HEK293 (cell line): Measurements from ENCODE around the gene TMEM238.

Experiments used
- CTCF ChIA-PET: fragments of 350-600 bp; formaldehyde crosslinking; extraction: SDS; loops from one replicate; lab custom pipeline; 2021; ENCODE audit warnings: antibody characterized with exemption; lab: Yijun Ruan, JAX
- POLR2A ChIA-PET: fragments of 300-600 bp; formaldehyde crosslinking; extraction: SDS; loops from one replicate; lab custom pipeline; 2020; ENCODE audit warnings: antibody characterized with exemption, inconsistent platforms; lab: Yijun Ruan, JAX
- H3K27ac ChIP-seq: fragments of 200-500 bp; sonication (Bioruptor generic); 2 replicates; pipeline ENCODE4 v1.5.1; 2014; ENCODE audit warnings: low read depth, low read length, control low read depth, inconsistent platforms; ENCODE audit errors: extremely low read depth
- H3K36me3 ChIP-seq, 2 experiments: fragments of 200-500 bp in 1 of 2; sonication (Bioruptor generic) in 1 of 2; 1 replicate in 1 of 2; 2 replicates in 1 of 2; pipeline ENCODE4 v1.5.1; 2014 to 2017; ENCODE audit warnings: inconsistent platforms in 2 of 2, low read length in 2 of 2; ENCODE audit not compliant: control insufficient read depth in 2 of 2, insufficient read depth in 1 of 2
- H3K4me1 ChIP-seq: fragments of 200-500 bp; sonication (Bioruptor generic); 2 replicates; pipeline ENCODE4 v1.5.1; 2014; ENCODE audit warnings: mild to moderate bottlenecking, low read length, inconsistent platforms; ENCODE audit not compliant: control insufficient read depth, insufficient read depth
- H3K4me3 ChIP-seq: 2 replicates; pipeline ENCODE4 v1.5.1; 2011; ENCODE audit warnings: low read depth, mild to moderate bottlenecking, control low read depth, low read length, moderate library complexity
- H3K9me3 ChIP-seq: fragments of 200-500 bp; sonication (Bioruptor generic); 2 replicates; pipeline ENCODE4 v1.5.1; 2014; ENCODE audit warnings: low read depth, low read length, inconsistent platforms; ENCODE audit not compliant: control insufficient read depth, insufficient read depth
- EGR2 ChIP-seq: fragments of 450-650 bp; formaldehyde crosslinking; IDR thresholded peaks from 2 replicates; pipeline ENCODE4 v1.5.1; 2016; ENCODE audit warnings: low read depth, missing biosample characterization, missing genetic modification characterization
- GLI2 ChIP-seq: fragments of 450-650 bp; formaldehyde crosslinking; IDR thresholded peaks from 2 replicates; pipeline ENCODE4; 2017; ENCODE audit warnings: missing biosample characterization, missing genetic modification characterization, low read depth, borderline replicate concordance
- GLIS2 ChIP-seq: fragments of 450-650 bp; formaldehyde crosslinking; IDR thresholded peaks from 2 replicates; pipeline ENCODE4 v1.5.1; 2016; ENCODE audit warnings: missing biosample characterization, missing genetic modification characterization
- HOXC10 ChIP-seq: sonication (generic); formaldehyde crosslinking; IDR thresholded peaks from 2 replicates; pipeline ENCODE4 v1.8.1; 2023; ENCODE audit warnings: mild to moderate bottlenecking, missing genetic modification reagents
- KLF1 ChIP-seq: fragments of 450-650 bp; formaldehyde crosslinking; IDR thresholded peaks from 2 replicates; pipeline ENCODE4 v1.5.1; 2016; ENCODE audit warnings: missing biosample characterization, missing genetic modification characterization
- KLF10 ChIP-seq: fragments of 450-650 bp; IDR thresholded peaks from 2 replicates; pipeline ENCODE4 v1.5.1; 2018; ENCODE audit warnings: missing biosample characterization, mild to moderate bottlenecking, missing genetic modification characterization
- KLF8 ChIP-seq: fragments of 450-650 bp; formaldehyde crosslinking; IDR thresholded peaks from 2 replicates; pipeline ENCODE4 v1.5.1; 2016; ENCODE audit warnings: missing biosample characterization, missing genetic modification characterization
- ZEB2 ChIP-seq: fragments of 450-650 bp; formaldehyde crosslinking; IDR thresholded peaks from 2 replicates; pipeline ENCODE4 v1.5.1; 2016; ENCODE audit warnings: missing biosample characterization, missing genetic modification characterization
- ZFHX2 ChIP-seq: fragments of 450-650 bp; formaldehyde crosslinking; conservative IDR thresholded peaks from 2 replicates; pipeline ENCODE4 v1.5.1; 2016; ENCODE audit warnings: missing biosample characterization, missing genetic modification characterization
- ZNF10 ChIP-seq: fragments of 450-650 bp; formaldehyde crosslinking; IDR thresholded peaks from 2 replicates; pipeline ENCODE4 v1.5.1; 2017; ENCODE audit warnings: missing biosample characterization, missing genetic modification characterization
- ZNF114 ChIP-seq: fragments of 450-650 bp; formaldehyde crosslinking; IDR thresholded peaks from 2 replicates; pipeline ENCODE4 v1.5.0; 2017; ENCODE audit warnings: missing biosample characterization, missing genetic modification characterization
- ZNF221 ChIP-seq: fragments of 450-650 bp; formaldehyde crosslinking; IDR thresholded peaks from 2 replicates; pipeline ENCODE4 v1.5.1; 2017; ENCODE audit warnings: missing biosample characterization, missing genetic modification characterization, borderline replicate concordance
- ZNF341 ChIP-seq: fragments of 450-650 bp; formaldehyde crosslinking; IDR thresholded peaks from 2 replicates; pipeline ENCODE4; 2016; ENCODE audit warnings: low read depth, missing biosample characterization, missing genetic modification characterization
- ZNF701 ChIP-seq: fragments of 450-650 bp; formaldehyde crosslinking; IDR thresholded peaks from 2 replicates; pipeline ENCODE4 v1.5.1; 2016; ENCODE audit warnings: missing biosample characterization, missing genetic modification characterization
- TF ChIP-seq, protein P1 (sequence below): fragments of 450-650 bp; formaldehyde crosslinking; IDR thresholded peaks from 2 replicates; pipeline ENCODE4 v1.5.1; 2016; ENCODE audit warnings: missing biosample characterization, missing genetic modification characterization
- TF ChIP-seq, protein P2 (sequence below): fragments of 450-650 bp; formaldehyde crosslinking; IDR thresholded peaks from 2 replicates; pipeline ENCODE4 v1.5.1; 2016; ENCODE audit warnings: missing biosample characterization, missing genetic modification characterization
- TF ChIP-seq, protein P3 (sequence below): fragments of 450-650 bp; formaldehyde crosslinking; IDR thresholded peaks from 2 replicates; pipeline ENCODE4 v1.5.1; 2016; ENCODE audit warnings: missing biosample characterization, missing genetic modification characterization
- TF ChIP-seq, protein P4 (sequence below): sonication (generic); formaldehyde crosslinking; IDR thresholded peaks from 2 replicates; pipeline ENCODE4 v1.8.1; 2022; ENCODE audit warnings: mild to moderate bottlenecking, moderate library complexity, missing genetic modification reagents
- TF ChIP-seq, protein P5 (sequence below): fragments of 450-650 bp; formaldehyde crosslinking; IDR thresholded peaks from 2 replicates; pipeline ENCODE4 v1.5.1; 2016; ENCODE audit warnings: missing biosample characterization, missing genetic modification characterization
- TF ChIP-seq, protein P6 (sequence below): fragments of 450-650 bp; formaldehyde crosslinking; IDR thresholded peaks from 2 replicates; pipeline ENCODE4 v1.5.1; 2016; ENCODE audit warnings: missing biosample characterization, missing genetic modification characterization

Gene TMEM238

DNA sequence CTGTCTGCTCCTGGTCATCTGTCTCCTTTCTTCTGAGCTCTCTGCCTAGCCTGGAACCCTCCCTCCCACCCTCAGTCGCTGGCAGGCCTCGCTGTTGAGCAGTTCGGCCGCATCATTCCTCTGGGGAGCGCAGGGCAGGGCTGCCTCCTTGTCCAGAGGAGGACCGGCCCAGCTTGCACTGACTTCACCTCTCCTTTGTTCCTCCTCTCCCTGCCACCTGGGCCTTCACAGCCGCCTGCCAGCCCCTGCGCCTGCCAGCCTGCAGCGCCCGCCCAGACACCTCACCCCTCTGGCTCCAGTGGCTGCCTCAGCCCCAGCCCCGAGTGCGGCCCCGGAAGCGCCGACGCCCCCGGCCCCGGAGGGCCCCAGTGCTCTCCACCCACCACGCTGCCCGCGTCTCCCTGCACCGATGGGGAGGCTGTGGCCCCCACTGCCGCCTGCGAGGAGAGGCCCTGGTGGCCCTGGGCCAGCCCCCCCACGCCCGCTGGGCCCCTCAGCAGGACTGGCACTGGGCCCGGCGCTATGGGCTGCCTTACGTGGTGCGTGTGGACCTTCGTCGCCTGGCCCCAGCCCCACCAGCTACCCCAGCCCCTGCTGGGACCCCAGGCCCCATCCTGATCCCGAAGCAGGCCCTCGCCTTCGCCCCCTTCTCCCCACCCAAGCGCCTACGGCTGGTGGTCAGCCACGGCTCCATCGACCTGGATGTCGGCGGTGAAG is 37.2 kb downstream of the TMEM238 start:
- ChIA-PET POLR2A (interaction anchor here (0.5 to 7.7 kb wide), 6 partner anchors 8 to 883 kb away, joined by 3 to 95 read pairs (median 5); partner anchors contain the start of genes KMT5C and LENG9), CTCF (interaction anchor here (1.9 to 3.8 kb wide), 2 partner anchors 8 to 45 kb away, joined by 6 to 22 read pairs; no protein-coding TSS in a partner anchor)
- peaks cover 3 to 54% of the 10 kb centered on the region in 2 experiments for H3K36me3 ChIP-seq
- H3K4me3 ChIP-seq: no peak overlapping the region
- TF ChIP-seq, protein P1, sequence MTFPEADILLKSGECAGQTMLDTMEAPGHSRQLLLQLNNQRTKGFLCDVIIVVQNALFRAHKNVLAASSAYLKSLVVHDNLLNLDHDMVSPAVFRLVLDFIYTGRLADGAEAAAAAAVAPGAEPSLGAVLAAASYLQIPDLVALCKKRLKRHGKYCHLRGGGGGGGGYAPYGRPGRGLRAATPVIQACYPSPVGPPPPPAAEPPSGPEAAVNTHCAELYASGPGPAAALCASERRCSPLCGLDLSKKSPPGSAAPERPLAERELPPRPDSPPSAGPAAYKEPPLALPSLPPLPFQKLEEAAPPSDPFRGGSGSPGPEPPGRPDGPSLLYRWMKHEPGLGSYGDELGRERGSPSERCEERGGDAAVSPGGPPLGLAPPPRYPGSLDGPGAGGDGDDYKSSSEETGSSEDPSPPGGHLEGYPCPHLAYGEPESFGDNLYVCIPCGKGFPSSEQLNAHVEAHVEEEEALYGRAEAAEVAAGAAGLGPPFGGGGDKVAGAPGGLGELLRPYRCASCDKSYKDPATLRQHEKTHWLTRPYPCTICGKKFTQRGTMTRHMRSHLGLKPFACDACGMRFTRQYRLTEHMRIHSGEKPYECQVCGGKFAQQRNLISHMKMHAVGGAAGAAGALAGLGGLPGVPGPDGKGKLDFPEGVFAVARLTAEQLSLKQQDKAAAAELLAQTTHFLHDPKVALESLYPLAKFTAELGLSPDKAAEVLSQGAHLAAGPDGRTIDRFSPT (tag by site-specific recombination): peak; percentile 16; the same call in 1 of the 2 replicates
- TF ChIP-seq ZFHX2: peak; percentile 67
- no peak for TF ChIP-seq ZEB2 (tag by site-specific recombination)
- 0 out of 2 replicates have a peak, but pooled peaks cover 3% of the 10 kb centered on the region for H3K4me1 ChIP-seq
- H3K27ac ChIP-seq: no peak overlapping the region
- H3K9me3 ChIP-seq: no peaks in the 10 kb centered on the region

DNA sequence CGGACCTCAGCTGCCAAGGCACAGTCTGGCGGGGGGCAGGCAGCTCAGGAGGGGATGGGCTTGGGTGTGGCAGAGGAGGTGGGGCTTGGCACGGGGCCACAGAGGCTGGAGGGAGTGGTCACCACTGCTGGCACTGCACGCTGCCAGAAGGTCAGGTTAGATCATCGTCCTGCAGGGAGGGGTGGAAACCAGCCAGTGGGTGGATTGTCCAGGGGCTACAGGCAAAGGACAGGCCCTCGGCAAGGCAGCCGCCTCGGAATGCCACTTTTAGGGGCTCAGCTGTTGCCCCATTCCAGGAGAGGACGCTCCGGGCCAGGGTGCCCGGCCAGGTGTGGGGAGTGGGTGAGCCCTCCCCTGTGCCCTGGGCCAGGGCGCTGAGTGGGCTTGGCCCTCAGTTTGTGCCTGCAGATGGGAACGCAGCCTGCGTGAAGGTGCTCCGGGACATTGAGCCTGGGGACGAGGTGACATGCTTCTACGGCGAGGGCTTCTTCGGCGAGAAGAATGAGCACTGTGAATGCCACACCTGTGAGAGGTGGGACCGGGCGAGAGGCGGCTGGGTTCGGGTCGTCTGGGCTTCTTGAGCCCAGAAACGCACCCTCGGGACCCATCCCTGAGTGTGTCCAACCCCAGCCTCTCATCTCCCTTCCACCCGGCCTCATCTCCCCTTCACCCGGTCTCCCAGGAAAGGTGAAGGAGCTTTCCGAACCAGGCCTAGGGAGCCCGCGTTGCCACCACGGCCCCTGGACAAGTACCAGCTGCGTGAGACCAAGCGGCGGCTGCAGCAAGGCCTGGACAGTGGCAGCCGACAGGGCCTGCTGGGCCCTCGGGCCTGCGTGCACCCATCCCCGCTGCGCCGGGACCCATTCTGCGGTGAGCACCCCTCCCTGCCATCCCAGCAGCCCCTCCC is 38.0 kb downstream of the TMEM238 start:
- H3K9me3 ChIP-seq: no peaks in the 10 kb centered on the region
- peaks cover 5% of the 10 kb centered on the region; the same call in 1 of the 2 replicates for H3K4me1 ChIP-seq
- ChIA-PET CTCF (interaction anchor here (1.0 to 1.2 kb wide), 3 partner anchors 13 to 278 kb away, joined by 3 to 5 read pairs (median 4); partner anchors contain the start of gene ZNF784), POLR2A (interaction anchor here (0.5 to 7.7 kb wide), 9 partner anchors 7 to 882 kb away, joined by 3 to 95 read pairs (median 4); partner anchors contain the start of genes KMT5C, LENG9 and UBE2S)
- no peak overlapping the region for H3K27ac ChIP-seq
- peaks cover 3 to 59% of the 10 kb centered on the region in 2 experiments for H3K36me3 ChIP-seq
- no peak overlapping the region for H3K4me3 ChIP-seq
- no peak for TF ChIP-seq ZNF114 (tag by site-specific recombination)
- no peak for TF ChIP-seq ZNF701 (tag by site-specific recombination)
- TF ChIP-seq, protein P2, sequence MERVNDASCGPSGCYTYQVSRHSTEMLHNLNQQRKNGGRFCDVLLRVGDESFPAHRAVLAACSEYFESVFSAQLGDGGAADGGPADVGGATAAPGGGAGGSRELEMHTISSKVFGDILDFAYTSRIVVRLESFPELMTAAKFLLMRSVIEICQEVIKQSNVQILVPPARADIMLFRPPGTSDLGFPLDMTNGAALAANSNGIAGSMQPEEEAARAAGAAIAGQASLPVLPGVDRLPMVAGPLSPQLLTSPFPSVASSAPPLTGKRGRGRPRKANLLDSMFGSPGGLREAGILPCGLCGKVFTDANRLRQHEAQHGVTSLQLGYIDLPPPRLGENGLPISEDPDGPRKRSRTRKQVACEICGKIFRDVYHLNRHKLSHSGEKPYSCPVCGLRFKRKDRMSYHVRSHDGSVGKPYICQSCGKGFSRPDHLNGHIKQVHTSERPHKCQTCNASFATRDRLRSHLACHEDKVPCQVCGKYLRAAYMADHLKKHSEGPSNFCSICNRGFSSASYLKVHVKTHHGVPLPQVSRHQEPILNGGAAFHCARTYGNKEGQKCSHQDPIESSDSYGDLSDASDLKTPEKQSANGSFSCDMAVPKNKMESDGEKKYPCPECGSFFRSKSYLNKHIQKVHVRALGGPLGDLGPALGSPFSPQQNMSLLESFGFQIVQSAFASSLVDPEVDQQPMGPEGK: peak; percentile 66
- TF ChIP-seq, protein P3, sequence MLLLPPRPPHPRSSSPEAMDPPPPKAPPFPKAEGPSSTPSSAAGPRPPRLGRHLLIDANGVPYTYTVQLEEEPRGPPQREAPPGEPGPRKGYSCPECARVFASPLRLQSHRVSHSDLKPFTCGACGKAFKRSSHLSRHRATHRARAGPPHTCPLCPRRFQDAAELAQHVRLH (tag by site-specific recombination): no peak
- TF ChIP-seq GLIS2 (tag by site-specific recombination): 0 out of 2 replicates have a peak, but pooled peaks have one; percentile 9
- TF ChIP-seq, protein P4, sequence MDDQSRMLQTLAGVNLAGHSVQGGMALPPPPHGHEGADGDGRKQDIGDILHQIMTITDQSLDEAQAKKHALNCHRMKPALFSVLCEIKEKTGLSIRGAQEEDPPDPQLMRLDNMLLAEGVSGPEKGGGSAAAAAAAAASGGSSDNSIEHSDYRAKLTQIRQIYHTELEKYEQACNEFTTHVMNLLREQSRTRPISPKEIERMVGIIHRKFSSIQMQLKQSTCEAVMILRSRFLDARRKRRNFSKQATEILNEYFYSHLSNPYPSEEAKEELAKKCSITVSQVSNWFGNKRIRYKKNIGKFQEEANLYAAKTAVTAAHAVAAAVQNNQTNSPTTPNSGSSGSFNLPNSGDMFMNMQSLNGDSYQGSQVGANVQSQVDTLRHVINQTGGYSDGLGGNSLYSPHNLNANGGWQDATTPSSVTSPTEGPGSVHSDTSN (CRISPR knock-in tag): 0 out of 2 replicates have a peak, but pooled peaks have one; percentile 30
- TF ChIP-seq, protein P5, sequence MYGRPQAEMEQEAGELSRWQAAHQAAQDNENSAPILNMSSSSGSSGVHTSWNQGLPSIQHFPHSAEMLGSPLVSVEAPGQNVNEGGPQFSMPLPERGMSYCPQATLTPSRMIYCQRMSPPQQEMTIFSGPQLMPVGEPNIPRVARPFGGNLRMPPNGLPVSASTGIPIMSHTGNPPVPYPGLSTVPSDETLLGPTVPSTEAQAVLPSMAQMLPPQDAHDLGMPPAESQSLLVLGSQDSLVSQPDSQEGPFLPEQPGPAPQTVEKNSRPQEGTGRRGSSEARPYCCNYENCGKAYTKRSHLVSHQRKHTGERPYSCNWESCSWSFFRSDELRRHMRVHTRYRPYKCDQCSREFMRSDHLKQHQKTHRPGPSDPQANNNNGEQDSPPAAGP (tag by site-specific recombination): peak; percentile 65
- TF ChIP-seq KLF1: peak; percentile 95
- TF ChIP-seq KLF10 (tag by site-specific recombination): peak; percentile 54; the same call in 1 of the 2 replicates
- TF ChIP-seq HOXC10: 0 out of 2 replicates have a peak, but pooled peaks have one; percentile 56
- TF ChIP-seq ZNF341 (tag by site-specific recombination): peak; percentile 95
- no peak for TF ChIP-seq GLI2 (tag by site-specific recombination)
- no peak for TF ChIP-seq ZNF221 (tag by site-specific recombination)
- TF ChIP-seq KLF8 (tag by site-specific recombination): peak; percentile 67; the same call in 1 of the 2 replicates
- TF ChIP-seq, protein P6, sequence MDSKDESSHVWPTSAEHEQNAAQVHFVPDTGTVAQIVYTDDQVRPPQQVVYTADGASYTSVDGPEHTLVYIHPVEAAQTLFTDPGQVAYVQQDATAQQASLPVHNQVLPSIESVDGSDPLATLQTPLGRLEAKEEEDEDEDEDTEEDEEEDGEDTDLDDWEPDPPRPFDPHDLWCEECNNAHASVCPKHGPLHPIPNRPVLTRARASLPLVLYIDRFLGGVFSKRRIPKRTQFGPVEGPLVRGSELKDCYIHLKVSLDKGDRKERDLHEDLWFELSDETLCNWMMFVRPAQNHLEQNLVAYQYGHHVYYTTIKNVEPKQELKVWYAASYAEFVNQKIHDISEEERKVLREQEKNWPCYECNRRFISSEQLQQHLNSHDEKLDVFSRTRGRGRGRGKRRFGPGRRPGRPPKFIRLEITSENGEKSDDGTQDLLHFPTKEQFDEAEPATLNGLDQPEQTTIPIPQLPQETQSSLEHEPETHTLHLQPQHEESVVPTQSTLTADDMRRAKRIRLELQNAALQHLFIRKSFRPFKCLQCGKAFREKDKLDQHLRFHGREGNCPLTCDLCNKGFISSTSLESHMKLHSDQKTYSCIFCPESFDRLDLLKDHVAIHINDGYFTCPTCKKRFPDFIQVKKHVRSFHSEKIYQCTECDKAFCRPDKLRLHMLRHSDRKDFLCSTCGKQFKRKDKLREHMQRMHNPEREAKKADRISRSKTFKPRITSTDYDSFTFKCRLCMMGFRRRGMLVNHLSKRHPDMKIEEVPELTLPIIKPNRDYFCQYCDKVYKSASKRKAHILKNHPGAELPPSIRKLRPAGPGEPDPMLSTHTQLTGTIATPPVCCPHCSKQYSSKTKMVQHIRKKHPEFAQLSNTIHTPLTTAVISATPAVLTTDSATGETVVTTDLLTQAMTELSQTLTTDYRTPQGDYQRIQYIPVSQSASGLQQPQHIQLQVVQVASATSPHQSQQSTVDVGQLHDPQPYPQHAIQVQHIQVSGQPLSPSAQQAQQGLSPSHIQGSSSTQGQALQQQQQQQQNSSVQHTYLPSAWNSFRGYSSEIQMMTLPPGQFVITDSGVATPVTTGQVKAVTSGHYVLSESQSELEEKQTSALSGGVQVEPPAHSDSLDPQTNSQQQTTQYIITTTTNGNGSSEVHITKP (tag by site-specific recombination): peak; percentile 62
- 0 out of 2 replicates have a peak, but pooled peaks have one; percentile 14 for TF ChIP-seq EGR2 (tag by site-specific recombination)
- peak; percentile 71; the same call in 1 of the 2 replicates for TF ChIP-seq ZNF10 (tag by site-specific recombination)
